OCI-M2 (cell line): ENCODE data around the gene POLR2E.
"Not testable (repeated sequence)": the region's sequence is repeated elsewhere in the genome, so short reads cannot be mapped to it uniquely, and the experiment has no call there.

ENCODE experiments used
- DNase-seq: peaks from one replicate; lab custom pipeline; 2025; ENCODE audit not compliant: unreplicated experiment; lab: John Stamatoyannopoulos, UW

The POLR2E gene

DNA sequence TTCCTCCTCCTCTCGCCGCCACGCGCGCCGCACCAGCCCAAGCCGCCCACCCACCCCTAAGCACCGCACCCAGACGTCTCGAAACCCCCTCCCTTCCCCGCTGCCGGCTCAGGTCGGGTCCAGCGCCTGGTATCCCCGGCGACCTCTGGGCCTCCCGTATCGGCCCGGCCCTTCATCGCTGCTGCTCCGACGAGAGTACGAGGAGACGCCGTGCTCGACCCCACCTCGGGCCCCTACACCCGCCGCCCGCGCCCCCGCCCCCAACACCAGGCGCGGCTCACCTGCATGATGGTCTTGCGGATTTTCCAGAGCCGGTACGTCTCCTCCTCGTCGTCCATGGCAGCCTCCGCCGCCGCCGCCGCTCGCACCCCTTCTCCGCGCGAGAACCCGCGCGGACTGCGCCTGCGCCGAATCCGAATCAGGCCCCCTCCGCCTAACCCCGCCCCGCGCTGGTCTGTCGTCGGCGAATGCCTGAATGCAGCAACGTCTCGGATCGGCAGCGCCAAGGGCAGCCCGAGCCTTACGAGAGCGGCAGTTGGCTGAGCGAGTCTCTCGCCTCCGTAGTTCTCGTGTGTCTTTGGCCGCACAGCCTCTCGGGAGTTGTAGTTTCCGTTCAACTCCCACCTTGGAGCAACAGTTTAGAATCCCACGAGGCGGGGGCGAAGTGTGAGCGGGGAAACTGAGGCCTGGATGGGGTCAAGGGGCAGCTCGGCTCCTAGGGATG lies at the start of gene POLR2E:
Gene POLR2E, minus strand, starts transcription at position 398 of the 724 bp plus-strand sequence. Its CDS starts 60 bp downstream, at position 338.
- peak; percentile 68 for DNase-seq

DNA sequence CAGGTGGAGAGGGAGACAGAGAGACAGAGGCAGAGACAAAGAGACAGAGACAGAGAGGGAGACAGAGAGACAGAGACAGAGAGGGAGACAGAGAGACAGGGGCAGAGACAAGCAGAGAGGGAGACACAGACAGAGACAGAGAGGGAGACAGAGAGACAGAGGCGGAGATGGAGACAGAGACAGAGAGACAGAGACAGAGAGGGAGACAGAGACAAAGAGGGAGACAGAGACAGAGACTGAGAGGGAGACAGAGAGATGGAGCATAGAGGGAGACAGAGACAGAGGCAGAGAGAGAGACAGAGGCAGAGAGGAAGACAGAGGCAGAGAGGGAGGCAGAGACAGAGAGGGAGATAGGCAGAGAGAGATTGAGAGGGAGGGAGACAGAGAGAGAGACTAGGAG lies 49.6 kb upstream of the POLR2E start:
- no peak for DNase-seq

DNA sequence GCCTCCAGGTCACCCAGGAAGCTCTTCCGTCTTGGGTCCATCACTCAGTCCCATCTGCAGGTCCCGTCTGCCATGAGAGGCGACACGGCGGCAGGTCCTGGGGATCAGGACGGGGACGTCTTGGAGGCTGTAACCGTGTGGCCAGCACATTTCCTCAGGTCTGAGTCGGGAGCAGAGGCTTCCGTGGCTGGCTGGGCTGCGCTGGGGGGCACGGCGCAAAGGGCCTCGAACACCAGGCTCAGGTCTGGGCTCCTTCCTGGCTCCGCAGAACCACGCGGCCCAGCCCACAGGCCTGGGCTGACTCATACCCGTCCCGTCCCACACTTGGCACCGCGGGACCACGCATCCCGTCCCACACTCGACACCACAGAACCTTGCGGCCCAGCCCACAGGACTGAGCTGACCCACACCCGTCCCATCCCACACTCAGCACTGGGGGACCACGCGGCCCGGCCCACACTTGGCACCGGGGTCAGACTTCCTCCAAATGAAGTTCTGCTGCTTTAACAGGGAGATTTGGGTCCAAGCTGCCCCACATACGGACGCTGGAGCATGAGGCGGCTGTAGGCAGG lies 48.7 kb upstream of the POLR2E start:
- DNase-seq: no peak

DNA sequence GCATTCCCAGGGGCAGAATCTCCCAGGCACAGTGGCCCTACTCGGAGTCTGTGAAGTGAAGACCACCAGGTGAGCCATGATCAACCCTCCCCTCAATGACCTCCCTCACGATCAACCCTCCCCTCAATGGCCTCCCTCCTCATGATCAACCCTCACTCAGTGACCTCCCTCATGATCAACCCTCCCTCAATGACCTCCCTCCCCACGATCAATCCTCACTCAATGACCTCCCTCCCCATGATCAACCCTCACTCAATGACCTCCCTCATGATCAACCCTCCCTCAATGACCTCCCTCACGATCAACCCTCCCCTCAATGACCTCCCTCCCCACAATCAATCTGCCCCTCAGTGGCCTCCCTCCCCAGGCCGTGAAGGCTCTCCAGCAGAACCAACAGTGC lies 46.8 kb upstream of the POLR2E start:
- no peak for DNase-seq

DNA sequence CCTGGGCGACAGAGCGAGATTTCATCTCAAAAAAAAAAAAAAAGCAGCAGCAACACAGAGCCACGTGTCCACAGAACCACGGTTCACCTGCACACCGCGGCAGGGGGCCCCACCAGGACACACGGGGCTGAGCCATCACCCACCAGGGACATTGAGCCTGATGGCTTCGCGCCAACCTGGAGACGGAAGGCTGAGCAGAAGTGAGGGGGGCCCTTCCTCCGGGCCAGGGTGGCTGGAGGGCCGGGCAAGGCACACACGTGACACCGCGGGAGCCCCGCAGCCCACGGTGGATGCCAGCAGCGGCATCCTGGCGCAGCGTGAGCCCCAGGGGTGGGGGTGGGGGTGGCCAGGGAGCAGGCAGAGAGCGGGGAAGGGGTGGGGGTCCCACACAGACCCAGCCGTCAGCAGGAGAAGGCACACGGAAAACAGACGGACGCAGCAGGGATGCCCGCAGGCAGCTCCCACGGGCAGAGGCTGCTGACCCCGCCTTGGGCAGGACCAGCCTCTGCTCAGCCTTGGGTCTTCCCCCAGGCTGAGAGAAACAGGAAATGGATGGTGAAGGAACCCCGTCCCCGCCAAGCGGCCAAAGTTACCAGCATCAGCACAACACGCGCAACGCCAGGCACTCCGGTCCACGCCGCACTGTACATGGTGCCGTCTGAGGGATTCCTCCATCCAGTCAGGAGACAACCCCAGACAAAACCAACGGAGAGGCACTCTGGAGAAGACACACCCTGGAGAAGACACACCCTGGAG lies 45.3 kb upstream of the POLR2E start:
- DNase-seq: no peak

DNA sequence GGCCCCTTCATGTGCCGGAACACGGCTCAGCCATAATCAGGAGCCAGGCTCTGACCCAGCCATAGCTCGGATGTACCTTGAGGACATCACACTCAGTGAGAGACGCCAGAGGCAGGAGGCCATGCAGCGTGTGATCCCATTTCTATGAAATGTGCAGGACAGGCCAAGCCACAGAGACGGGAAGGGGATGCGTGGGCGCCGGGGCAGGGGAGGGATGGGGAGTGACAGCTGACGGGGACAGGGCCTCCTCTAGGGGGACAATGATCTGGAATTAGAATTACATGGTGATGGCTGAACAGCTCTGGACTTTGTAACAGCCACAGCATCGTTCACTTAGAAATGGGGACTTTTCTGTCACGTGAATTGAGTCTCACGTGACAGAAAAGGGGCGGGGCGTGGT lies 44.0 kb upstream of the POLR2E start:
- no peak for DNase-seq

DNA sequence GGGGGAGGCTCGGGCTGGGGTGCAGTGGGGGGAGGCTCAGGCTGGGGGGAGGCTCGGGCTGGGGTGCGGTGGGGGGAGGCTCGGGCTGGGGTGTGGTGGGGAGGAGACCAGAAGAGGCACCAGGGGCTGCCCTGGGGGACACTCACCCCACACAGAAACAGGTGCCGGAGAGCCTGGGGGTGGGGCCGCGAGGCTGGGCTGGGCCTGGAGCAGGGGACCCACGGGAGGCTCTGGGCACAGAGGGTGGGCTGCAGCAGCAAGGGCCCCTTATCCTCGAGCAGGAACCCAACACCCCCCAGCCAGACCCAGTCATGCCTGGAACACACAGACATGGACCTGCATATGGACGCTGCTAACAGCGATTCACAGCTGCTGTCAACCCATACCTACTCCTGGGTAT lies 42.9 kb upstream of the POLR2E start:
- DNase-seq: no peak

DNA sequence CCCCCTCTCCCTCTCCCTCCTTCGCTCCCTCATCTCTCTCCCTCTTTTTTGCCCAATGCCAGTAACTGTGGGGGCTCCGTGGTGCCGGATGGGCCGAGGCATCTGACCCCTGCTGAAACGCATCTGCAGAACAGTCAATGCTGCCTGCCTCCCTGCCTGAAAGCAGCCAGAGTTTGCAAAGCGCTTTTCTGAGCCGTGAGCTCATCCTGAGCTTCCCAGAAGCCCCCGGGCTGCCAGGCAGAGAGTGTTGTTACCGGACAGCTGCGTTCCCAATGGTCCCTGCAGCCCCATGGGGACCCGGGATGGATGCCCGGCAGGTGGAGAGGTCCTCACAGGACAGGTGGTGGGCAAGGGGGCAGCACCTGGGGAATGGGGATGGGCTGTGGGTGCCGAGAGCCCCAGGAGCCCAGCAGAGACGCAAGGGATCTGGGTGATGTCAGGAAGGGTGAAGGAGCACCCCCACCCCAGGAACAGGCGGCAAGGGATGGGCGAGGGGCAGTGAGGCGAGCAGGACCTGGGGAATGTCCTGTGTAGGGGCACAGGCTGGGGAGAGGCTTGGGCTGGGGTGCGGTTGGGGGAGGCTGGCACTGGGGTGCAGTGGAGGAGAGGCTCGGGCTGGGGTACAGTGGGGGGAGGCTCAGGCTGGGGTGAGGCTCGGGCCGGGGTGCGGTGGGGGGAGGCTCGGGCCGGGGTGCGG lies 41.6 kb upstream of the POLR2E start:
- DNase-seq: no peak

DNA sequence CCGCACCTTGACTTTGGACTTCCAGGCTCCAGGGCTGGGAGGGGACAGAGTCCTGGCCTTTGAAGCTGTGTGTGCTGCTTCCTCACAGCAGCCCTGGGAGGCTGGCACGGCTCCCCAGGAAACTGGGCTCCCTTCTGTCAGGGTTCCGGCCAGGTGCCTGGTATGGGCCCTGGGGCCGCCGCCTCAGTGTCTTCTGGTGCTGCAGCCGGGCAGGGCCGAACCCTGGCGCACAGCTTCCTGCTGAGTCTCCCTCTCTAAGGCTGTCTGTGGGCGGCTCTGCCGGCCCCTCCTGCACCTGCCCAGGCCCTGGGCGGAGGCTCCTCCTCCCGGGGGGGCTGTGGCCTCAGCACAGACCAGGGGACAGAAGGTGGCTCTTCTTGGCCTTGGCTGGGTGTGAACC lies 41.0 kb upstream of the POLR2E start:
- no peak for DNase-seq

DNA sequence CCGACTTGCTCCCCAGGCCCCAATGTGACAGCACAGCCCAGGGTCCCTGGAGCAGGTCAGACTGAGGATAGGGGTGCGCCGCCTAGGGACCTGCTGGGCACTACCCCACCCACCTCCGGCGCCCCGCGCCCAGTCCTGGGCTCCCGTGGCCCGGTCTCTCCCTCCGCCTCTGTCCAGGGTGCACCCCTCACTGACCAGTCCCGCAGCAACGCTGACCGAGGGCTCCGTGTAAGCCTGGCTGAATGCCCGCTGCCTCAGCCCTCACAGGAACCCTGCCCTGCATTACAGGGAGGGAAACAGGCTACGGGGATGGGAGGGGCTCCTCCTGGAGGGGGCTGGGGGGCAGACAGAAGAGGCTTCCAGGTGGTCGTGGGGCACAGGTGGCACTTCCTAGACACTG lies 40.3 kb upstream of the POLR2E start:
- DNase-seq: no peak

DNA sequence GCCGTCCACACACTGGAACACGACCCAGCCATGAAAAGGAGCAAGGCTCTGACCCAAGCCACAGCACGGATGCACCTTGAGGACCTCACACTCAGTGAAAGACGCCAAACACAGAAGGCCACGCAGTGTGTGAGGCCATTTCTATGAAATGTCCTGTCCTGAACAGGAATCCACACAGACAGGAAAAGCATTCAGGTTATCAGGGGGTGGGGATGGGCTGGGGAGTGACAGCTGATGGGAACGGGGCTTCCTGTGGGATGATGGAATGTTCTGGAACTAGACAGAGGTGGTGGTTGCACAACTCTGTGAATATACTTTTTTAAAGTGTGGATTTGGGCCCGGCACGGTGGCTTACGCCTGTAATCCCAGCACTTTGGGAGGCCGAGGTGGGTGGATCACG lies 39.3 kb upstream of the POLR2E start:
- DNase-seq: no peak

DNA sequence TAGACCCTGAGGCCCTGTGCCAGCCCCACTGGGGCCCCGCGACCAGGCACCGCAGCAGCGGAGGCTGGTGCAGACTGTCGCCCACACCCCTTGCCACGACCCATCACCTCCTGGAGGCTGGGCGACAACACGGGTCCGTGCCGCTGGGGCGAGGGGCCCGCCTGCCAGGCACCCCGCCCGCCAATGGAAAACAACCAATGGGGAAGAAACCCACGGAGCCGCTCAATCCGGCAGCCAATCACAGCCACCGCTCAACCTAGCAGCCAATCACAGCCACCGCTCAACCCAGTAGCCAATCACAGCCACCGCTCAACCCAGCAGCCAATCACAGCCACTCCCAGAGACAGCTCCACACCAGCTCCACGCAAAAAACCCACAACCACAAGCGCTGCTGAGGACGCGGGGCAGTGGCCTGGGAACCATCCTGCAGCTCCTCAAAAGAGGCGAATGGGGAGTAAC lies 38.3 kb upstream of the POLR2E start:
- DNase-seq: no peak

DNA sequence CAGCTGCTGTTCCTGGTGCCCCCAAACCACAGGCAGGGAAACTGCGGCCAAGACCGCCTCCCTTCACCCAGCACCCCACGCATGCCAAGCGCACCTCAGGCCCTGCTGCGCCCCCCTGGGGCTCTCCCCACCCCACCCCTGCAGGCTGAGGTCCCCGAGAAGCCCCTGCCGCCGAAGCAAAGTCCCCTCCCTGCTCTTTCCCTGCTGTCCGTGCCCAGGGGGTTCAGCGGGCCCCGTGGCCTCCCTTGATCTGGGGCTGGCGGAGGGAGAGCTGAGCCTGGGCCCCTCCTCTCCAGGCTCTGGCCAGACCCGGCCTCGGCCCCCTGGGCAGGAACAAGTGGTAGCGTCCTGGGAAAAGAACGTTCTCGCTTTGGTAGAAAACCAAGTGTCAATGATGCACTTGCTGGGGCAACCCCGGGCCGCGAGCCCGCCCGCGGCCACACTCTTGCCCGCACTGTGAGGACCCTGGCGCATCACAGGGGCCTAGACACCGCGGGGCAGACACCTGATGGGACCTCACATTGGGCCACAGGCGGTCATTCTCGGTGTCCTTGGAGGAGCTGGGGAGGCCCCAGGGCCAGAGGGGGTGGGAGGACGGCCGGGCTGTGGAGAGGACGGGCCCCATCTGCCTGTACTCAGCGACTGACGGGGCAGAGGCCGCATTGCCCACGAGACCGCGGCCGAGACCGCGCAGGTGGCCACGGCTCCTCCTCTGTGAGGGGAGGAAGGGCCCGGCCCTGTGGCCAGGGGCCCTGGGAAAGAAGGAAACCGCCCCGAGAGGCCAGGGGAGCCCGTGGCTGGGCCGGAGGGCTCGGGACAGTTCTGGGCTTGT lies 37.6 kb upstream of the POLR2E start:
- DNase-seq: no peak

DNA sequence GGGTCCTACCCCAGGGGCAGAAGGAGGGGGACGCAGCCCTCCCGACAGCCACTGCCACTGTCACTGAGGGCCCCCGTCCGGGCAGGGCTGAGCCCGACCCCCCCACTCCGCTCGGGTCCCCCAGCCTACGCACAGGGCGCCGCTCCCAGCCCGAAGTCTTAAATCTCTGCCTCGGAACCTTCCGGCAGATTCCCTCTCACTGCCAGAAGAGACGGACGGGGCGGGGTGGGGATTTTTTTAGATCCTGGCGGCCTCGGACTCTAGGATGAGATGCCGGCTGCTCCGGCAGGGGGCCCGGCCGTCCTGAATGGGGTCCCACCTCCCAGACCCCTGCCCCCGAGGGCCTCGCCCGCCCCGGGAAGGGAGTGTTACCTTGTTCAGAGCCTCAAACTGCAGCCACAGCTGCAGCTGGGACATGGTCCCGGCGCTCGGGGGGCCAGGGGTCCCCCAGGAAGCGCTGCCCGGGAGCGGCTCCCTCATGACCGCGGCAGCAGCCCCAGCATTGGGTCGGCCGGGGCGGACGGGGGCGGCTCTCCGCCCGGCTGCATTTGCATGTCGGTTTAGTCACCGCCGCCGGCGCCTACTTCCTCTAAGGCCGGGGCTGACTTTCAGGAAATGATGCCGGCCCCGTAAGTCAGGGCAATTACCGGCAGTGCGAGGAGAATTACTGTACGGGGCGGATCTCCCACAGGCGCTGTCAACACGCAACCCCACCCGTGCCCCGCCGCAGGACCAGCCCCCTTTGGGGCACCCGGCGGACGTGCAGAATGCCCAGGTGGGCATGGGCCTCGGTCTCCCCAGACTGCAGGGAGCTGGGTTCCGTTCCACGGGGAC lies 36.8 kb upstream of the POLR2E start:
- DNase-seq: no peak

DNA sequence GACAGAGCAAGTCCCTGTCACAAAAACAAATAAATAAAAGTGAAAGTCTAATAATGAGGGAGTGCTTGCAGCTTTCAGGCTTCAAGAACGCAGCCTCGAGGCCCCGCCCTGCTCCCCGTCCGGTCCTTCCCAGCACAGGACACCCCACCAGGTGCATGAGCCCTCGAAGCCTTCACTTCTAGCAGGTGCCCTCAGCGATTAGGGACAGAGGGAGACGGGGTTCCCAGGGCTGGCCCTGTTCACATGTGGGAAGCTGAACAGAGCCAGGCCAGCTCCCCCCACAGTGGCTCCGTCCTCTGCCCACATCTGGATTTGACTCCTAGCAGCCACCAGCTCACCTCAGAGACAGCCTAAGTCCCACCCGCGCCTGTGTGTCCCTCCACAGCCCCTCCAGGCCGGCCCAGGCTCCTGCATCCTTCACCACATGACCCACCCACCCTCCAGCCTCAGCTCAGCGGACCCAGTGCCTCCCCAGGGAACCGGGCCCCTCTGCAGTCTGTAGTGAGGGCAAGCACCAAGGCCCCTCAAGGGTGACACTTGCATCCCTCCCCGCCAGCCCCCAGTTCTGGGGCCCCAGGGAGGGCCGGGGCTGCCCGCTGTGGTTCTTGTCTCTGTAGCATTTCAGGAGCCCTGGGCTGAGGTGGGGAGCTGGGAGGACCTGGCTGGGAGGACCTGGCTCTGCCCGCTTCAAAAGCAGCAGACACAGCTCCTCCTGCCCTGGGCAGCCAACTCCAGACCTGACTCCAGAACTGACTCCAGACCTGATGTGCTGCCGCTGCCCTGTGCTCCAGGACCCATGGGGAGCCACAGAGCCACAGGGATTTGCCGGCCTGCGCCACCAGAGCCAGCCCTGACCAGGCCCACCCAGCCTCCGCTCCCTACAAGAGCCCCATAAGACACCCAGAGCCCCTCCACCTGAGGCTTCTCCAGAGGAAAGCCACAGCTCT lies 35.9 kb upstream of the POLR2E start:
- no peak for DNase-seq

DNA sequence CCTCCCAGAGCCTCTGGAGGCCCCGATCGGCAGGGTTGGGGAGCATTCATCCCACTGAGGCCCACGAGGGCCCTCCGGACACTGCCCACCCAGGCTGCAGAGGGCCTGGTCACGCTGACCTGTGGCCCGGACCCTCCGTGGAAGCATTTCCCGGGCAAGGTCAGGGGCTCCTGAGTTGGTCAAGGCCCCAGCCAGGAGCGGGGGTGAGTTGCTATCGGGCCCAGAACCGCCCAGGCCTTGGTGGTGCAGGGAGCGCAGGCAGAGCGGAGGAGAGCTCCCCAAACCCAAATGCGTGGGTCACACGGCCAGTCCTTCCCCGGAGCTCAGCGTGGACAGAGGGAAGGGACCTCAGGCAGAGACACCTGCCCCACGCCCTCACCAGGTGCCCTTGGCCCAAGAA lies 34.4 kb upstream of the POLR2E start:
- no peak for DNase-seq

DNA sequence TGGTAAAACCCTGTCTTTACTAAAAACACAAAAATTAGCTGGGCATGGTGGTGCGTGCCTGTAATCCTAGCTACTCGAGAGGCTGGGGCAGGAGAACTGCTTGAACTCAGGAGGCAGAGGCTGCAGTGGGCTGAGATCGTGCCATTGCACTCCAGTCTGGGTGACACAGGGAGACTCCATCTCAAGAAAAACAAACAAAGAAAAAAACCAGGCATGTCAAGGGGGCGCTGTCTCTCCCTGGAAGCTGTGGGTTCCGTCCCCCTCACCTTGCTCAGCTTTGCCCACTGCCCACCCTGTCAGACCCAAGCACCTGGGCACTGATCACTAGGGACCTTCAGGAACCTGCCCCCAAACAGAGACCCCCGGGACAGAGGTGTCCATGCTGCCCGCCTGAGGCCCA lies 33.9 kb upstream of the POLR2E start:
- not testable (repeated sequence) for DNase-seq

DNA sequence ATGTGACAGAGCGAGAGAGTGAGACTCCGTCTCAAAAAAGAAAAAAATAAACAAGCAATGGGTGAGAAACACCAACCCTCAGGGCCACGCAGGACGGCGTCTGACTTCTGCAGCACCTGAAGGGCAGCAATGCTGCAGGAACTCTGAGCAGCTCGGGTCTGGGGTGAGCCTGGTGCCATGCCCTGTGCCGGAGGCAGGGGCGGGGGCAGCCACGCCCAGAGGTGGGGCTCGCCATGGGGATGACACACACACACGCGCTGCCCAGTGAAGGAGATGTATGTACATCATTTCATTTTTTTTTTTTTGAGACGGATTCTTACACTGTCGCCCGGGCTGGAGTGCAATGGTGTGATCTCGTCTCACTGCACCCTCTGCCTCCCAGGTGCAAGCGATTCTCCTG lies 32.9 kb upstream of the POLR2E start:
- no peak for DNase-seq
